AG09309 (cell line): ENCODE results near the gene ALDH1L1.

Experiments used
- DNase-seq: peaks from one replicate; pipeline ENCODE4 v3.0.0-alpha.2; 2010; ENCODE audit warnings: low read depth
- H3K4me3 ChIP-seq: 2 replicates; pipeline ENCODE4 v1.5.1; 2011; ENCODE audit warnings: mild to moderate bottlenecking, low read depth, low read length, moderate library complexity; ENCODE audit not compliant: control insufficient read depth
- CTCF ChIP-seq: IDR thresholded peaks from 2 replicates; pipeline ENCODE4 v1.5.1; 2011; ENCODE audit warnings: mild to moderate bottlenecking, low read depth, low read length, inconsistent platforms; ENCODE audit not compliant: insufficient read depth, control insufficient read depth; ENCODE audit errors: missing control alignments

The ALDH1L1 gene

GRCh38 chr3:126126286-126126685 lies 54.1 kb downstream of the ALDH1L1 start:
- no peak for TF ChIP-seq CTCF
- no peak overlapping the region for H3K4me3 ChIP-seq
- no peak for DNase-seq

GRCh38 chr3:126125781-126126251 lies 54.6 kb downstream of the ALDH1L1 start:
- no peak for TF ChIP-seq CTCF
- H3K4me3 ChIP-seq: no peak overlapping the region
- DNase-seq: no peak

GRCh38 chr3:126125341-126125740 lies 55.0 kb downstream of the ALDH1L1 start:
- H3K4me3 ChIP-seq: no peak overlapping the region
- no peak for TF ChIP-seq CTCF
- no peak for DNase-seq

GRCh38 chr3:126124896-126125295 lies 55.5 kb downstream of the ALDH1L1 start:
- no peak for TF ChIP-seq CTCF
- H3K4me3 ChIP-seq: no peak overlapping the region
- no peak for DNase-seq

- DNase-seq: no peak
- H3K4me3 ChIP-seq: no peak overlapping the region
- no peak for TF ChIP-seq CTCF
Measured at GRCh38 chr3:126124148-126124868, 56.1 kb downstream of the ALDH1L1 start.

GRCh38 chr3:126121632-126122031 lies 58.8 kb downstream of the ALDH1L1 start:
- no peak for DNase-seq
- no peak for TF ChIP-seq CTCF

GRCh38 chr3:126121074-126121473 lies 59.3 kb downstream of the ALDH1L1 start:
- H3K4me3 ChIP-seq: no peak overlapping the region
- TF ChIP-seq CTCF: no peak

More at GRCh38 chr3:126121632-126122031, 58.8 kb downstream of the ALDH1L1 start:
- no peak overlapping the region for H3K4me3 ChIP-seq

More at GRCh38 chr3:126121074-126121473, 59.3 kb downstream of the ALDH1L1 start:
- no peak for DNase-seq
